OCI-LY1 (cell line): ENCODE data around the gene HAND2.

Experiments used
- H2AFZ ChIP-seq: fragments of 200-600 bp; sonication (generic), shearing (Covaris generic); 2 replicates; pipeline ENCODE4 v1.6.0; 2014; ENCODE audit warnings: antibody characterized with exemption, mild to moderate bottlenecking, low read length
- H3F3A ChIP-seq: fragments of 200-600 bp; sonication (generic), shearing (Covaris generic); 2 replicates; pipeline ENCODE4 v1.6.0; 2014; ENCODE audit warnings: mild to moderate bottlenecking, antibody characterized with exemption, low read length, moderate library complexity; ENCODE audit not compliant: insufficient read depth
- H3K27ac ChIP-seq: fragments of 200-600 bp; sonication (generic); 2 replicates; pipeline ENCODE4 v1.5.1; 2014; ENCODE audit warnings: low read length, mixed run types, mild to moderate bottlenecking, low read depth; ENCODE audit not compliant: poor library complexity, severe bottlenecking
- H3K27me3 ChIP-seq: fragments of 200-600 bp; sonication (generic); 2 replicates; pipeline ENCODE4 v1.6.0; 2014; ENCODE audit warnings: antibody characterized with exemption, mild to moderate bottlenecking, low read length, moderate library complexity; ENCODE audit not compliant: insufficient read depth
- H3K36me3 ChIP-seq: fragments of 200-600 bp; sonication (generic); 2 replicates; pipeline ENCODE4 v1.6.1; 2014; ENCODE audit warnings: mild to moderate bottlenecking, antibody characterized with exemption, low read length, moderate library complexity, mixed read lengths; ENCODE audit not compliant: insufficient read depth
- H3K4me1 ChIP-seq: fragments of 200-600 bp; sonication (generic); 2 replicates; pipeline ENCODE4 v1.5.1; 2014; ENCODE audit warnings: mild to moderate bottlenecking, low read length, moderate library complexity; ENCODE audit not compliant: insufficient read depth, severe bottlenecking
- H3K4me2 ChIP-seq: fragments of 200-600 bp; sonication (generic), shearing (Covaris generic); 2 replicates; pipeline ENCODE4 v1.6.1; 2014; ENCODE audit warnings: low read length
- H3K4me3 ChIP-seq: fragments of 200-600 bp; sonication (generic); 2 replicates; pipeline ENCODE4 v1.5.1; 2014; ENCODE audit warnings: low read length, low read depth, mild to moderate bottlenecking, mixed read lengths; ENCODE audit not compliant: poor library complexity, severe bottlenecking
- H3K79me2 ChIP-seq: fragments of 200-600 bp; shearing (Covaris generic); 2 replicates; pipeline ENCODE4 v1.6.1; 2016; ENCODE audit warnings: mixed run types, low read length, mixed read lengths; ENCODE audit not compliant: insufficient read depth
- H3K9ac ChIP-seq: fragments of 200-600 bp; sonication (generic), shearing (Covaris generic); 2 replicates; pipeline ENCODE4 v1.6.1; 2014; ENCODE audit warnings: mild to moderate bottlenecking, low read length, mixed read lengths
- H3K9me2 ChIP-seq: fragments of 200-600 bp; sonication (generic), shearing (Covaris generic); 2 replicates; pipeline ENCODE4 v1.6.1; 2014; ENCODE audit warnings: low read depth, mild to moderate bottlenecking, low read length, mixed read lengths
- H3K9me3 ChIP-seq: fragments of 200-600 bp; shearing (Covaris generic); 2 replicates; pipeline ENCODE4 v1.6.1; 2014; ENCODE audit warnings: low read length, mixed read lengths
- H4K20me1 ChIP-seq: fragments of 200-600 bp; sonication (generic), shearing (Covaris generic); 2 replicates; pipeline ENCODE4 v1.6.0; 2016; ENCODE audit warnings: mild to moderate bottlenecking, low read length; ENCODE audit not compliant: insufficient read depth
- EZH2 ChIP-seq: fragments of 200-600 bp; sonication (generic), shearing (Covaris generic); IDR thresholded peaks from 2 replicates; pipeline ENCODE4 v1.8.0; 2017; ENCODE audit warnings: borderline replicate concordance, mixed run types, mild to moderate bottlenecking, antibody characterized with exemption, low read length, moderate library complexity, mixed read lengths
- TF ChIP-seq, protein P1 (sequence below): fragments of 200-600 bp; sonication (generic), shearing (Covaris generic); IDR thresholded peaks from 2 replicates; pipeline ENCODE4 v1.5.1; 2017; ENCODE audit warnings: mild to moderate bottlenecking, antibody characterized with exemption, low read length, moderate library complexity, mixed read lengths

Gene HAND2

DNA sequence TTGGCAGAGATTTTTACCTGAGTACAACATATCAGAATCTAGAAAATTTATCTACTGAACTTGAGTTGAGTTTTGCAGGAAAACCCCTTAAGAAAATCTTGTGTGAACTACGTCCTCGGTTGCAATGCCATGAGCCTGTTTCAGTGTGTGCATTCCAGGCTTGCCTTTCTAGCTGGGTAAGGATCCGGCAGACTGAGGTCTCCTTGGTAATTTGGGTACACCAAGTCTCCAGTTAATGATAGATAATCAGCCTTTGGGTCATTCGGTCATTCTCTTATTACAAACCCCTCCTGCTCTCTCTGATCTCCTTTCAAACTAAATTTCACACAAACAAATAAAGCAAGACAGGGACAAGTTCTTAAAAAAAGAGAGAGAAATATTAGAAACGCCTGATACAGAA lies 5.9 kb upstream of the HAND2 start:
- no peaks in the 10 kb centered on the region for H3F3A ChIP-seq
- no peaks in the 10 kb centered on the region for H3K9me3 ChIP-seq
- no peaks in the 10 kb centered on the region; the same call in 1 of the 2 replicates for H3K27me3 ChIP-seq
- no peaks in the 10 kb centered on the region for H3K4me1 ChIP-seq
- no peaks in the 10 kb centered on the region for H3K79me2 ChIP-seq
- H3K9me2 ChIP-seq: no peaks in the 10 kb centered on the region
- no peak overlapping the region for H3K9ac ChIP-seq
- H3K27ac ChIP-seq: no peak overlapping the region
- H3K4me2 ChIP-seq: no peak overlapping the region
- TF ChIP-seq, protein P1, sequence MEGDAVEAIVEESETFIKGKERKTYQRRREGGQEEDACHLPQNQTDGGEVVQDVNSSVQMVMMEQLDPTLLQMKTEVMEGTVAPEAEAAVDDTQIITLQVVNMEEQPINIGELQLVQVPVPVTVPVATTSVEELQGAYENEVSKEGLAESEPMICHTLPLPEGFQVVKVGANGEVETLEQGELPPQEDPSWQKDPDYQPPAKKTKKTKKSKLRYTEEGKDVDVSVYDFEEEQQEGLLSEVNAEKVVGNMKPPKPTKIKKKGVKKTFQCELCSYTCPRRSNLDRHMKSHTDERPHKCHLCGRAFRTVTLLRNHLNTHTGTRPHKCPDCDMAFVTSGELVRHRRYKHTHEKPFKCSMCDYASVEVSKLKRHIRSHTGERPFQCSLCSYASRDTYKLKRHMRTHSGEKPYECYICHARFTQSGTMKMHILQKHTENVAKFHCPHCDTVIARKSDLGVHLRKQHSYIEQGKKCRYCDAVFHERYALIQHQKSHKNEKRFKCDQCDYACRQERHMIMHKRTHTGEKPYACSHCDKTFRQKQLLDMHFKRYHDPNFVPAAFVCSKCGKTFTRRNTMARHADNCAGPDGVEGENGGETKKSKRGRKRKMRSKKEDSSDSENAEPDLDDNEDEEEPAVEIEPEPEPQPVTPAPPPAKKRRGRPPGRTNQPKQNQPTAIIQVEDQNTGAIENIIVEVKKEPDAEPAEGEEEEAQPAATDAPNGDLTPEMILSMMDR: no peak
- no peak for TF ChIP-seq EZH2
- H4K20me1 ChIP-seq: no peaks in the 10 kb centered on the region
- no peaks in the 10 kb centered on the region for H3K36me3 ChIP-seq
- no peak overlapping the region for H3K4me3 ChIP-seq
- no peak overlapping the region for H2AFZ ChIP-seq

DNA sequence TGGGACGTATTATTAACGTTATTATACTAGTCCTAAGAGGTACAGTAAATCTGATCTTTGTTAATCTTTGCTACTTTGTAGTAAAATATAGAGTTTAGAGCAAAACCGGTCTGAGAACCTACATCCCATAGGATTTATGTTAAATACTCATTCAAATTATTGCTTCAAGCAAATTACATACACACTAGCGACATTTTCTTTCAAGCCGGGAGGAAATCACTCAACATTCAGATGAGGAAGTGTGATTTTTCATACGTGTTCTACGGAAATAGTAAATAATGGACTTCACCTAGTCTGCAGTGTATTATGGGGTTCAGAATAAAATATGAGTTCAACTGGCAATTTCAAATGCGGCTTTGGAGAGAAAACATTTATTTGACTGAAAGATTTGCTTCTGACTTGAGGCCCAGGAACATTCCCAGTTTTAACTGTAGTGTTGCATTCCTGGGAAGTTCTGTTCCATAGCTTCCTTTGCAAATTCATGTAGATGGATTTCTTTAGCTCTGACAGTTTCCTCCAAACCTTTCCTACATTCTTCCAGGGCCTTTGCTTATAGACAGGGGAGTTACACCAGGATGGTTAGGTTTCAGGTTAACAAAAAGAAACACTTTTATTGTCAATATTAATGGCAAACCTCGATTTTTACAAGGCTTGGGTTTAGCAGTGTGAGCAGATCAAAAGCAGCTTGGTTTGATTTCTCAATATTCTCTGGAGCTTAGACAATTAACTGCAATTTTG lies 5.3 kb upstream of the HAND2 start:
- TF ChIP-seq, protein P1: no peak
- no peak for TF ChIP-seq EZH2
- H2AFZ ChIP-seq: no peak overlapping the region
- H3K4me3 ChIP-seq: no peak overlapping the region
- no peak overlapping the region for H3K4me2 ChIP-seq
- H3K9ac ChIP-seq: no peak overlapping the region
- no peaks in the 10 kb centered on the region for H3K9me3 ChIP-seq
- no peaks in the 10 kb centered on the region for H4K20me1 ChIP-seq
- H3K4me1 ChIP-seq: no peaks in the 10 kb centered on the region
- H3K36me3 ChIP-seq: no peaks in the 10 kb centered on the region
- no peak overlapping the region for H3K27ac ChIP-seq
- no peaks in the 10 kb centered on the region for H3F3A ChIP-seq
- no peaks in the 10 kb centered on the region for H3K9me2 ChIP-seq
- no peaks in the 10 kb centered on the region for H3K79me2 ChIP-seq
- no peaks in the 10 kb centered on the region; the same call in 1 of the 2 replicates for H3K27me3 ChIP-seq

DNA sequence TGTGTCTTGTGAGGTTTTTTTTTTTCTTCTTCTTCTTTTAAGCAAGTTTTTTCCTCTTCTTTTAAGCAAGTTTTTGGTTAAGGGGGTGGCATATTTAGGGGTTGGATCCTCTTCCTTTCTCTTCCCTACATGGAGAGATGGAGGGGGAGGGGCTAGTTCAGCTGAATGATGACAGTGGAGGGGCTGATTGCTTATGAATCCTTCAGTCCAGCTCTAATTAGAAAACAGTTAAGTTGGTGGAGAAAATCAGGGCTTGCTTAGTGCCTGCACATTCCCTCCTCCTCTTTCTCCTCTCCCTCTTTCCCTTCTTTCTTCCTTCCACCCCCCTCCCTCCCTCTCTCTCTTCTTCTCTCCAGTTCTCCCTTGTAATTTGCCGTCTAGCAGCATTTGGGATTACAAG lies 4.4 kb upstream of the HAND2 start:
- Histone ChIP-seq H3K4me1 (no peaks in the 10 kb centered on the region), H3K9ac (no peak overlapping the region), H2AFZ (no peak overlapping the region), H3K4me2 (no peak overlapping the region), H3K27ac (no peak overlapping the region), H3K27me3 (no peaks in the 10 kb centered on the region; the same call in 1 of the 2 replicates), H3F3A (no peaks in the 10 kb centered on the region), H4K20me1 (no peaks in the 10 kb centered on the region), H3K79me2 (no peaks in the 10 kb centered on the region), H3K36me3 (no peaks in the 10 kb centered on the region), H3K9me2 (no peaks in the 10 kb centered on the region), H3K9me3 (no peaks in the 10 kb centered on the region), H3K4me3 (no peak overlapping the region)
- TF ChIP-seq, protein P1: no peak
- TF ChIP-seq EZH2: no peak
